Measurements from ENCODE around the gene CCDC92. TPM values are rescaled to one million over a fixed set of nuclear protein-coding genes. Genes with fewer than 3 reads are reported as not detected.

Gene CCDC92
- total RNA-seq, 1 donor from 2014 or later: 4.5 TPM

GRCh38 chr12:123892853-123893252 is 79.8 kb downstream of the CCDC92 start:
- no peak for DNase-seq (ENCODE audit: low read depth)
- FAIRE-seq: no peak
- Histone ChIP-seq H3K36me3 (ENCODE audit: control insufficient read depth, insufficient read depth, low read length) (no peaks in the 10 kb centered on the region), H3K4me3 (ENCODE audit: low read depth, low read length) (no peak overlapping the region), H3K27me3 (ENCODE audit: control insufficient read depth, insufficient read depth, low read length) (peaks cover 4% of the 10 kb centered on the region)
- TF ChIP-seq CTCF (IDR thresholded peaks at IDR 0.05; ENCODE audit: insufficient read depth, low read length, severe bottlenecking): no peak

GRCh38 chr12:123892180-123892559 is 80.5 kb downstream of the CCDC92 start:
- FAIRE-seq: no peak
- no peak overlapping the region for H3K4me3 ChIP-seq (ENCODE audit: low read depth, low read length)
- no peak for DNase-seq (ENCODE audit: low read depth)
- no peak for TF ChIP-seq CTCF (IDR thresholded peaks at IDR 0.05; ENCODE audit: insufficient read depth, low read length, severe bottlenecking)
- H3K36me3 ChIP-seq (ENCODE audit: control insufficient read depth, insufficient read depth, low read length): no peaks in the 10 kb centered on the region
- peaks cover 4% of the 10 kb centered on the region for H3K27me3 ChIP-seq (ENCODE audit: control insufficient read depth, insufficient read depth, low read length)

GRCh38 chr12:123891516-123892179 is 81.0 kb downstream of the CCDC92 start:
- no peak for DNase-seq (ENCODE audit: low read depth)
- no peaks in the 10 kb centered on the region for H3K36me3 ChIP-seq (ENCODE audit: control insufficient read depth, insufficient read depth, low read length)
- peaks cover 4% of the 10 kb centered on the region for H3K27me3 ChIP-seq (ENCODE audit: control insufficient read depth, insufficient read depth, low read length)
- TF ChIP-seq CTCF (IDR thresholded peaks at IDR 0.05; ENCODE audit: insufficient read depth, low read length, severe bottlenecking): no peak
- no peak for FAIRE-seq
- H3K4me3 ChIP-seq (ENCODE audit: low read depth, low read length): no peak overlapping the region

GRCh38 chr12:123891011-123891410 is 81.6 kb downstream of the CCDC92 start:
- H3K4me3 ChIP-seq (ENCODE audit: low read depth, low read length): no peak overlapping the region
- FAIRE-seq: no peak
- peaks cover 4% of the 10 kb centered on the region for H3K27me3 ChIP-seq (ENCODE audit: control insufficient read depth, insufficient read depth, low read length)
- H3K36me3 ChIP-seq (ENCODE audit: control insufficient read depth, insufficient read depth, low read length): no peaks in the 10 kb centered on the region
- no peak for TF ChIP-seq CTCF (IDR thresholded peaks at IDR 0.05; ENCODE audit: insufficient read depth, low read length, severe bottlenecking)
- DNase-seq (ENCODE audit: low read depth): no peak

GRCh38 chr12:123890536-123890902 is 82.1 kb downstream of the CCDC92 start:
- no peak for FAIRE-seq
- Histone ChIP-seq H3K4me3 (ENCODE audit: low read depth, low read length) (no peak overlapping the region), H3K36me3 (ENCODE audit: control insufficient read depth, insufficient read depth, low read length) (no peaks in the 10 kb centered on the region), H3K27me3 (ENCODE audit: control insufficient read depth, insufficient read depth, low read length) (peaks cover 4% of the 10 kb centered on the region)
- DNase-seq (ENCODE audit: low read depth): no peak
- TF ChIP-seq CTCF (IDR thresholded peaks at IDR 0.05; ENCODE audit: insufficient read depth, low read length, severe bottlenecking): no peak

Data from bronchial epithelial cell (primary cell).